H1 (cell line): Measurements from ENCODE around the gene SCAF1. TPM values are rescaled to one million over a fixed set of nuclear protein-coding genes. Genes with fewer than 3 reads are reported as not detected.

Source experiments
- CTCF ChIA-PET: fragments of 300-600 bp; sonication (Branson Sonifier 250); formaldehyde crosslinking; loops from one replicate; lab custom pipeline; 2021; ENCODE audit not compliant: partially characterized antibody; lab: Charles Lee
- POLR2A ChIA-PET: fragments of 300-600 bp; sonication (Branson Sonifier 250); formaldehyde crosslinking; loops from one replicate; lab custom pipeline; 2021; ENCODE audit warnings: inconsistent platforms; ENCODE audit not compliant: partially characterized antibody; lab: Charles Lee
- DNase-seq, 2 experiments: peaks; one replicate each; pipeline versions ENCODE4 v3.0.0 to v3.0.0-alpha.2; 2010 to 2022; ENCODE audit warnings: low spot score in 2 of 2, low read depth in 1 of 2, mixed read lengths in 1 of 2
- FAIRE-seq: peaks from 2 replicates; lab custom pipeline; 2011; peaks lifted over from hg19 to GRCh38; lab: Jason Lieb, UNC
- H2AFZ ChIP-seq: 2 replicates; pipeline ENCODE4 v1.8.1; 2012; ENCODE audit warnings: low read length, inconsistent platforms
- H2AK5ac ChIP-seq: 2 replicates; pipeline ENCODE4 v1.6.1; 2013; ENCODE audit warnings: low read depth, low read length
- H2BK120ac ChIP-seq: replicated peaks from 2 replicates; pipeline ENCODE3; 2013; ENCODE audit warnings: low read depth, low read length, inconsistent platforms
- H2BK12ac ChIP-seq: 2 replicates; pipeline ENCODE4 v1.6.1; 2013; ENCODE audit warnings: low read depth, low read length
- H2BK15ac ChIP-seq: 2 replicates; pipeline ENCODE4 v1.6.1; 2013; ENCODE audit warnings: low read length
- H2BK20ac ChIP-seq: 2 replicates; pipeline ENCODE4 v1.6.1; 2013; ENCODE audit warnings: low read length
- H2BK5ac ChIP-seq: 2 replicates; pipeline ENCODE4 v1.6.1; 2013; ENCODE audit warnings: low read depth, low read length
- H3K14ac ChIP-seq: 2 replicates; pipeline ENCODE4 v1.6.1; 2013; ENCODE audit warnings: inconsistent platforms; ENCODE audit not compliant: insufficient read length
- H3K18ac ChIP-seq: 2 replicates; pipeline ENCODE4 v1.6.1; 2013; ENCODE audit warnings: low read length; ENCODE audit errors: extremely low read depth
- H3K23ac ChIP-seq: 2 replicates; pipeline ENCODE4 v1.6.1; 2013; ENCODE audit warnings: inconsistent platforms; ENCODE audit not compliant: insufficient read length
- H3K23me2 ChIP-seq: 2 replicates; pipeline ENCODE4 v1.6.1; 2013; ENCODE audit warnings: low read depth, low read length
- H3K27ac ChIP-seq: 2 replicates; pipeline ENCODE4 v1.6.1; 2011; ENCODE audit warnings: low read depth, low read length, inconsistent platforms
- H3K27me3 ChIP-seq, 4 experiments: replicated peaks in 1 of 4; 1 replicate in 1 of 4; 2 replicates in 3 of 4; pipeline versions ENCODE4 v1.6.1 to v1.8.1; 2011 to 2013; ENCODE audit warnings: low read length in 3 of 4, mild to moderate bottlenecking in 3 of 4, inconsistent platforms in 2 of 4, mixed read lengths in 2 of 4, moderate library complexity in 1 of 4; ENCODE audit not compliant: control insufficient read depth in 3 of 4, insufficient read depth in 3 of 4; ENCODE audit errors: extremely low read depth in 1 of 4
- H3K36me3 ChIP-seq, 4 experiments: 2 replicates each; pipeline versions ENCODE4 v1.6.1 to v1.8.1; 2011 to 2013; ENCODE audit warnings: mild to moderate bottlenecking in 4 of 4, low read length in 3 of 4, moderate library complexity in 2 of 4, control low read depth in 1 of 4, inconsistent platforms in 1 of 4; ENCODE audit not compliant: insufficient read depth in 4 of 4, control insufficient read depth in 2 of 4
- H3K4ac ChIP-seq: replicated peaks from 2 replicates; pipeline ENCODE3; 2013; ENCODE audit warnings: low read length, low read depth, mixed read lengths, inconsistent platforms; ENCODE audit not compliant: insufficient read length
- H3K4me1 ChIP-seq, 4 experiments: replicated peaks in 1 of 4; 1 replicate in 1 of 4; 2 replicates in 3 of 4; pipeline versions ENCODE4 v1.6.1 to v1.8.1; 2011 to 2013; ENCODE audit warnings: low read length in 3 of 4, inconsistent platforms in 2 of 4, mixed read lengths in 1 of 4; ENCODE audit not compliant: insufficient read depth in 4 of 4, control insufficient read depth in 3 of 4
- H3K4me2 ChIP-seq, 2 experiments: 2 replicates each; pipeline versions ENCODE4 v1.6.1 to v1.8.1; 2011 to 2013; ENCODE audit warnings: low read depth in 2 of 2, low read length in 2 of 2, control low read depth in 1 of 2, inconsistent platforms in 1 of 2, mild to moderate bottlenecking in 1 of 2; ENCODE audit not compliant: insufficient read depth in 1 of 2
- H3K4me3 ChIP-seq, 4 experiments: fragments of 200-600, 300-600 bp in 1 of 4; sonication (generic), shearing (Covaris generic), sonication (Bioruptor Twin) in 1 of 4; 2 replicates each; pipeline versions ENCODE4 v1.5.1 to v1.8.1; 2011 to 2016; ENCODE audit warnings: low read length in 4 of 4, low read depth in 3 of 4, control low read depth in 2 of 4, inconsistent platforms in 2 of 4, mild to moderate bottlenecking in 2 of 4, mixed read lengths in 1 of 4, moderate library complexity in 1 of 4; ENCODE audit not compliant: insufficient read depth in 2 of 4; ENCODE audit errors: extremely low read depth in 1 of 4
- H3K56ac ChIP-seq: replicated peaks from 2 replicates; pipeline ENCODE3; 2013; ENCODE audit warnings: low read depth, mild to moderate bottlenecking, mixed read lengths, low read length, inconsistent platforms; ENCODE audit not compliant: insufficient read length
- H3K79me1 ChIP-seq: 2 replicates; pipeline ENCODE4 v1.6.1; 2013; ENCODE audit warnings: low read depth, low read length, control low read depth
- H3K79me2 ChIP-seq, 2 experiments: 2 replicates each; pipeline versions ENCODE4 v1.6.1 to v1.8.1; 2012 to 2013; ENCODE audit warnings: low read length in 2 of 2, mild to moderate bottlenecking in 2 of 2, inconsistent platforms in 1 of 2; ENCODE audit not compliant: insufficient read depth in 2 of 2, control insufficient read depth in 1 of 2
- H3K9ac ChIP-seq, 4 experiments: replicated peaks in 1 of 4; 1 replicate in 1 of 4; 2 replicates in 3 of 4; pipeline versions ENCODE4 v1.6.1 to v1.8.1; 2011 to 2013; ENCODE audit warnings: low read depth in 3 of 4, low read length in 3 of 4, control low read depth in 2 of 4, mild to moderate bottlenecking in 2 of 4, moderate library complexity in 2 of 4, inconsistent platforms in 1 of 4; ENCODE audit errors: extremely low read depth in 1 of 4
- H3K9me3 ChIP-seq, 2 experiments: 2 replicates each; pipeline versions ENCODE4 v1.6.1 to v1.8.1; 2012 to 2013; ENCODE audit warnings: mild to moderate bottlenecking in 2 of 2, moderate library complexity in 2 of 2, control low read depth in 1 of 2, inconsistent platforms in 1 of 2, low read depth in 1 of 2, low read length in 1 of 2, mixed read lengths in 1 of 2; ENCODE audit not compliant: insufficient read depth in 2 of 2
- H4K20me1 ChIP-seq, 2 experiments: replicated peaks in 1 of 2; 2 replicates each; pipeline versions ENCODE3 to v1.8.1; 2011 to 2013; ENCODE audit warnings: inconsistent platforms in 2 of 2, low read length in 2 of 2, mild to moderate bottlenecking in 1 of 2; ENCODE audit not compliant: insufficient read depth in 2 of 2, control insufficient read depth in 1 of 2
- H4K5ac ChIP-seq: 2 replicates; pipeline ENCODE4 v1.6.1; 2013; ENCODE audit warnings: low read length, low read depth, mixed read lengths, inconsistent platforms; ENCODE audit not compliant: insufficient read length
- H4K8ac ChIP-seq: 2 replicates; pipeline ENCODE4 v1.8.0; 2013; ENCODE audit warnings: mild to moderate bottlenecking, moderate library complexity, low read length, inconsistent platforms; ENCODE audit not compliant: insufficient read depth; ENCODE audit errors: extremely low read depth
- H4K91ac ChIP-seq: replicated peaks from 2 replicates; pipeline ENCODE3; 2013; ENCODE audit warnings: low read length, mixed read lengths, inconsistent platforms; ENCODE audit not compliant: insufficient read length
- CTBP2 ChIP-seq: IDR thresholded peaks from 2 replicates; pipeline ENCODE4 v1.7.0; 2011; ENCODE audit warnings: borderline replicate concordance, mild to moderate bottlenecking, moderate library complexity, mixed read lengths, low read length; ENCODE audit not compliant: insufficient read depth, insufficient read length
- EP300 ChIP-seq, 2 experiments: IDR thresholded peaks; 1 replicate in 1 of 2; 2 replicates in 1 of 2; pipeline ENCODE4 v1.6.1; 2011 to 2012; ENCODE audit warnings: low read depth in 2 of 2, low read length in 2 of 2, mild to moderate bottlenecking in 2 of 2, borderline replicate concordance in 1 of 2, inconsistent platforms in 1 of 2, moderate library complexity in 1 of 2
- FOSL1 ChIP-seq: IDR thresholded peaks from 2 replicates; pipeline ENCODE4 v1.6.1; 2011; ENCODE audit warnings: mild to moderate bottlenecking, low read depth, low read length, moderate library complexity; ENCODE audit not compliant: insufficient read depth
- GTF2F1 ChIP-seq: IDR thresholded peaks from 2 replicates; pipeline ENCODE4 v1.6.1; 2012; ENCODE audit warnings: low read depth, low read length, improper control_type of control experiment, borderline replicate concordance
- JUND ChIP-seq: IDR thresholded peaks from 2 replicates; pipeline ENCODE4 v1.6.1; 2011; ENCODE audit warnings: mild to moderate bottlenecking, improper control_type of control experiment, low read length
- KDM5A ChIP-seq: fragments of 200-600 bp; IDR thresholded peaks from 2 replicates; pipeline ENCODE4 v1.7.1; 2012; ENCODE audit warnings: mild to moderate bottlenecking, low read length, inconsistent platforms, mixed read lengths
- PHF8 ChIP-seq: fragments of 200-600 bp; sonication (generic); conservative IDR thresholded peaks from 2 replicates; pipeline ENCODE4 v1.7.1; 2012; ENCODE audit warnings: low read depth, mild to moderate bottlenecking, inconsistent platforms, low read length, moderate library complexity
- POLR2AphosphoS5 ChIP-seq: IDR thresholded peaks from 2 replicates; pipeline ENCODE4 v1.6.1; 2011; ENCODE audit warnings: low read depth, low read length
- RAD21 ChIP-seq, 2 experiments: IDR thresholded peaks in 1 of 2; conservative IDR thresholded peaks in 1 of 2; 2 replicates each; pipeline ENCODE4 v1.6.1; 2011; ENCODE audit warnings: low read depth in 2 of 2, low read length in 2 of 2, improper control_type of control experiment in 1 of 2, inconsistent platforms in 1 of 2, mild to moderate bottlenecking in 1 of 2, moderate library complexity in 1 of 2
- RFX5 ChIP-seq: IDR thresholded peaks from 2 replicates; pipeline ENCODE4 v1.6.1; 2011; ENCODE audit warnings: low read depth, low read length, improper control_type of control experiment, borderline replicate concordance
- RNF2 ChIP-seq: fragments of 200-900, 300-1000 bp; sonication (generic); IDR thresholded peaks from 2 replicates; pipeline ENCODE4 v1.7.1; 2016; ENCODE audit warnings: borderline replicate concordance, low read depth, mild to moderate bottlenecking, antibody characterized with exemption, low read length; ENCODE audit not compliant: poor library complexity, severe bottlenecking; ENCODE audit errors: missing control alignments
- SP2 ChIP-seq: IDR thresholded peaks from 2 replicates; pipeline ENCODE4 v1.6.1; 2012; ENCODE audit warnings: mild to moderate bottlenecking, low read length, inconsistent platforms
- ZNF274 ChIP-seq: IDR thresholded peaks from 2 replicates; pipeline ENCODE4 v1.7.0; 2012; ENCODE audit warnings: low read length, borderline replicate concordance; ENCODE audit errors: extremely low read depth
- WGBS, 2 experiments: shearing (Covaris generic) in 1 of 2; methylation state at CpG; one replicate each; pipeline versions ENCODE4 v1.1.6 to v1.1.7; 2013 to 2015; ENCODE audit warnings: low lambda C conversion rate in 2 of 2, mixed read lengths in 2 of 2, inconsistent platforms in 1 of 2, low coverage in 1 of 2, missing lambda C conversion rate in 1 of 2; ENCODE audit not compliant: insufficient replicate concordance in 2 of 2, insufficient coverage in 1 of 2, insufficient read length in 1 of 2; ENCODE audit errors: extremely low coverage in 1 of 2, missing lambda C conversion rate in 1 of 2; 5-methylcytosine and 5-hydroxymethylcytosine counted together
- polyA plus RNA-seq, 7 experiments: library from polyadenylated mRNA; depleted of rRNA in 3 of 7; stranded (reverse) in 5 of 7; unstranded in 2 of 7; fragments of >200 nt in 5 of 7; fragments of 200-250 nt in 2 of 7; gene quantifications; 1 replicate in 5 of 7; 2 replicates in 1 of 7; 4 replicates in 1 of 7; pipeline versions ENCODE4 v1.2.1 to v1.2.3, GENCODE V29; 2011 to 2013; ENCODE audit warnings: missing spikeins in 2 of 7, mixed read lengths in 2 of 7
- total RNA-seq: library from RNA; stranded (reverse); fragmentation: NEBNext Ultra II Directional; extraction: Animal tissue kit (Norgen Biotek cat#: 25700); gene quantifications from 2 replicates; pipeline ENCODE4 v1.2.1, GENCODE V29; 2021

SCAF1 gene
- total and polyA plus RNA-seq, 2 of the 8 experiments (the other 6 are each of a cell fraction or from before 2014, with no cell fraction given): 9.7 to 81.7 TPM

DNA sequence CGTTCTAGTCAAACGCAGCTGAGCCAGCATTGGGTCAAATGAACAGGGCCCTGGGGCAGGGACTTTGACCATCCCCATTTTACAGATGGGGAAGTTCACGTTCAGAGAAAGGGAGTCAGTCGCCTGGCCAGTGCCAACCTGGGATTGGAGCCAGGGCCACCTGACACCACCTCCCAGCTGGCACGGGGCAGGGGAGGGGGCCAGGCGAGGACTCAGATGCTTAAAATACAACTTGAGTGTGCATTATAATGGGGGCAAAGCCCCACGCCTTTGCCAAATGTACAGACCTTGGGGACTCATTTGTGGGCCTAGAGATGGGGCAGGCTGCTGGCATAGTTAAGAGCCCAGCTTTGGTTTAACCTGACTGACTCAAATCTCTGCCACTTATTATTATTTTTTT, 36.4 kb upstream of the SCAF1 start:
- H3K18ac ChIP-seq: no peak overlapping the region
- H3K23me2 ChIP-seq: no peaks in the 10 kb centered on the region
- no peaks in the 10 kb centered on the region for H3K4me1 ChIP-seq
- no peak overlapping the region for H2BK20ac ChIP-seq
- H3K4me3 ChIP-seq: no peak overlapping the region
- H4K20me1 ChIP-seq: peaks cover 8 to 19% of the 10 kb centered on the region in 2 experiments
- no peaks in the 10 kb centered on the region for H3K27me3 ChIP-seq
- peaks cover 3% of the 10 kb centered on the region for H3K79me1 ChIP-seq
- H2BK15ac ChIP-seq: no peak overlapping the region
- no peak overlapping the region for H2BK120ac ChIP-seq
- H4K5ac ChIP-seq: no peak overlapping the region
- no peak overlapping the region for H3K4ac ChIP-seq
- H3K14ac ChIP-seq: no peak overlapping the region
- H2BK5ac ChIP-seq: no peak overlapping the region
- POLR2A ChIA-PET: interaction anchor here (37.8 to 50.7 kb wide), 2 partner anchors 4 to 19 kb away, joined by 840 read pairs; partner anchors contain the start of genes PRR12, RRAS and SCAF1
- no peak overlapping the region for H3K27ac ChIP-seq
- H4K91ac ChIP-seq: no peak overlapping the region
- peaks cover 14 to 80% (median 44%) of the 10 kb centered on the region in 4 experiments for H3K36me3 ChIP-seq
- 89% methylated on average over 7 of the region's 7 CpGs; no CpG with 5 or more reads in 1 of the 2 experiments for WGBS, 2 experiments
- H2AFZ ChIP-seq: no peak overlapping the region
- H3K9ac ChIP-seq: no peak overlapping the region
- no peak overlapping the region for H3K56ac ChIP-seq
- peaks cover 4 to 81% of the 10 kb centered on the region in 2 experiments; a peak in 2 of 4 replicates for H3K79me2 ChIP-seq
- H2AK5ac ChIP-seq: no peak overlapping the region
- H3K23ac ChIP-seq: no peak overlapping the region
- FAIRE-seq (no peak), DNase-seq (no peak)
- H3K9me3 ChIP-seq: no peaks in the 10 kb centered on the region
- no peak overlapping the region for H3K4me2 ChIP-seq
- no peak overlapping the region for H2BK12ac ChIP-seq
- CTCF ChIA-PET: interaction anchor here (1.3 to 1.4 kb wide), 2 partner anchors 8 to 304 kb away, joined by 3 read pairs; no protein-coding TSS in a partner anchor
- no peak overlapping the region for H4K8ac ChIP-seq
- TF ChIP-seq RAD21 (IDR thresholded peaks at IDR 0.05 in 1 of 2, conservative IDR thresholded peaks at IDR 0.05 in 1 of 2; ENCODE audit: low read depth in 2 of 2, low read length in 2 of 2) (no peak), PHF8 (no peak), EP300 (IDR thresholded peaks at IDR 0.05; ENCODE audit: borderline replicate concordance in 1 of 2, low read depth in 2 of 2, low read length in 2 of 2) (no peak), KDM5A (no peak), ZNF274 (no peak), SP2 (no peak), FOSL1 (no peak), GTF2F1 (no peak), RNF2 (no peak), RFX5 (no peak), JUND (no peak), CTBP2 (no peak), POLR2AphosphoS5 (no peak)
